CD4-positive, alpha-beta T cell treated with Interleukin-4 for 1 hour (primary cell): ENCODE data around the gene FLNB.
A peak's percentile ranks its signal among the peaks of the same experiment; 100 is the strongest.

Experiments
- DNase-seq, 2 donors: peaks; one replicate each; pipeline ENCODE4 v3.0.0-alpha.2; 2020 to 2022

Gene FLNB

GRCh38 chr3:58058361-58059263 is 50.4 kb downstream of the FLNB start:
- DNase-seq = no peak

- DNase-seq = no peak
These were observed 51.4 kb downstream of the FLNB start for GRCh38 chr3:58059349-58060321.

GRCh38 chr3:58062472-58062871 is 54.2 kb downstream of the FLNB start:
- DNase-seq = no peak

- DNase-seq = no peak
These were observed 55.0 kb downstream of the FLNB start for GRCh38 chr3:58063022-58063815.

GRCh38 chr3:58064923-58065638 is 56.9 kb downstream of the FLNB start:
- DNase-seq = no peak

GRCh38 chr3:58065700-58066167 is 57.5 kb downstream of the FLNB start:
- DNase-seq = no peak

- no peak for DNase-seq
These were observed 58.6 kb downstream of the FLNB start for GRCh38 chr3:58066842-58067241.

- DNase-seq = no peak
These were observed 60.0 kb downstream of the FLNB start for GRCh38 chr3:58068122-58068809.

- DNase-seq = no peak
These were observed 63.3 kb downstream of the FLNB start for GRCh38 chr3:58071480-58071971.

- DNase-seq = no peak
These were observed 64.0 kb downstream of the FLNB start for GRCh38 chr3:58072052-58072762.

- no peak for DNase-seq
These were observed 64.5 kb downstream of the FLNB start for GRCh38 chr3:58072763-58073130.

GRCh38 chr3:58073301-58074108 is 65.3 kb downstream of the FLNB start:
- DNase-seq = no peak

GRCh38 chr3:58074116-58074715 is 66.0 kb downstream of the FLNB start:
- no peak for DNase-seq

GRCh38 chr3:58074997-58075396 is 66.8 kb downstream of the FLNB start:
- DNase-seq = no peak

GRCh38 chr3:58077596-58078285 is 69.5 kb downstream of the FLNB start:
- DNase-seq = no peak

GRCh38 chr3:58078610-58079009 is 70.4 kb downstream of the FLNB start:
- DNase-seq = no peak

GRCh38 chr3:58079773-58080172 is 71.6 kb downstream of the FLNB start:
- no peak for DNase-seq

- peak; percentile 4 to 25 for DNase-seq
These were observed 73.8 kb downstream of the FLNB start for GRCh38 chr3:58082047-58082446.

- no peak for DNase-seq
These were observed 75.9 kb downstream of the FLNB start for GRCh38 chr3:58084166-58084565.
